HCT116 (cell line): ENCODE measurements around the gene FBXL7. TPM values are rescaled to one million over a fixed set of nuclear protein-coding genes. Genes with fewer than 3 reads are reported as not detected.

Experiments used
- ATAC-seq: fragments of 200-7000 bp; cut with Tn5 transposase; 2 replicates; pipeline ENCODE4 v1.9.1; 2020; ENCODE audit warnings: mild to moderate bottlenecking, moderate library complexity
- BruUV-seq: library from RNA; stranded (reverse); fragments of 400-500 nt; replicated peaks from 2 replicates; lab custom pipeline; 2021; lab: Mats Ljungman, UMichigan
- CTCF ChIA-PET: fragments of 300-600 bp; sonication (Branson Sonifier 250); formaldehyde crosslinking; loops from one replicate; lab custom pipeline; 2021; ENCODE audit warnings: antibody characterized with exemption; lab: Charles Lee
- POLR2A ChIA-PET: fragments of 300-600, 350-600 bp; sonication (Branson Sonifier 250); formaldehyde crosslinking; loops from one replicate; lab custom pipeline; 2021; ENCODE audit warnings: antibody characterized with exemption; lab: Charles Lee
- RAD21 ChIA-PET, 2 experiments: fragments of 300-600 bp; sonication (Branson Sonifier 250); formaldehyde crosslinking; loops; one replicate each; lab custom pipeline; 2023; ENCODE audit warnings: low total read pairs in 2 of 2; ENCODE audit not compliant: uncharacterized antibody in 2 of 2, unreplicated experiment in 2 of 2, low non-redundant PET in 1 of 2; lab: Charles Lee
- DNase-seq: peaks from one replicate; pipeline ENCODE4 v3.0.0-alpha.2; 2010; ENCODE audit warnings: low read depth, low spot score
- H2AFZ ChIP-seq: fragments of 200-600 bp; shearing (Covaris generic), sonication (generic); 2 replicates; pipeline ENCODE4 v1.6.1; 2017; ENCODE audit warnings: low read depth, mixed run types, mixed read lengths, antibody characterized with exemption, low read length; ENCODE audit not compliant: poor library complexity, severe bottlenecking
- H3K27ac ChIP-seq: 2 replicates; pipeline ENCODE4 v1.5.1; 2012; ENCODE audit warnings: low read depth, low read length
- H3K27me3 ChIP-seq: fragments of 200-600 bp; sonication (generic); 2 replicates; pipeline ENCODE4 v1.6.1; 2016; ENCODE audit warnings: mixed run types, low read length, mixed read lengths; ENCODE audit not compliant: insufficient read depth
- H3K36me3 ChIP-seq, 2 experiments: fragments of 200-500 bp in 1 of 2; fragments of 200-600 bp in 1 of 2; sonication (Bioruptor generic) in 1 of 2; sonication (generic) in 1 of 2; 2 replicates each; pipeline versions ENCODE4 v1.5.1 to v1.6.1; 2014 to 2016; ENCODE audit warnings: low read length in 2 of 2, inconsistent platforms in 1 of 2, mixed read lengths in 1 of 2, mixed run types in 1 of 2; ENCODE audit not compliant: insufficient read depth in 2 of 2, control insufficient read depth in 1 of 2
- H3K4me1 ChIP-seq, 2 experiments: fragments of 200-600 bp in 1 of 2; sonication (generic) in 1 of 2; 2 replicates each; pipeline versions ENCODE4 v1.5.1 to v1.6.1; 2012 to 2017; ENCODE audit warnings: low read length in 2 of 2, inconsistent platforms in 1 of 2, mild to moderate bottlenecking in 1 of 2, mixed read lengths in 1 of 2, mixed run types in 1 of 2, moderate library complexity in 1 of 2; ENCODE audit not compliant: insufficient read depth in 2 of 2, control insufficient read depth in 1 of 2
- H3K4me2 ChIP-seq: fragments of 200-600 bp; sonication (generic); 2 replicates; pipeline ENCODE4 v1.6.1; 2017; ENCODE audit warnings: mixed run types, low read length, mixed read lengths
- H3K4me3 ChIP-seq, 2 experiments: fragments of 200-600 bp in 1 of 2; sonication (generic) in 1 of 2; replicated peaks in 1 of 2; 2 replicates each; pipeline ENCODE4 v1.5.1; 2011 to 2016; ENCODE audit warnings: low read length in 2 of 2, control low read depth in 1 of 2, low read depth in 1 of 2, mild to moderate bottlenecking in 1 of 2, mixed read lengths in 1 of 2, mixed run types in 1 of 2
- H3K79me2 ChIP-seq: fragments of 200-600 bp; sonication (generic); 2 replicates; pipeline ENCODE4 v1.6.1; 2017; ENCODE audit warnings: mild to moderate bottlenecking, mixed run types, low read length, moderate library complexity, mixed read lengths; ENCODE audit not compliant: insufficient read depth
- H3K9ac ChIP-seq: fragments of 200-600 bp; sonication (generic); 2 replicates; pipeline ENCODE4 v1.6.1; 2016; ENCODE audit warnings: low read length, mixed read lengths
- H3K9me2 ChIP-seq: fragments of 200-600 bp; sonication (generic), shearing (Covaris generic); 2 replicates; pipeline ENCODE4 v1.6.1; 2017; ENCODE audit warnings: mixed run types, mild to moderate bottlenecking, moderate library complexity; ENCODE audit not compliant: insufficient read depth
- H3K9me3 ChIP-seq, 2 experiments: fragments of 200-500 bp in 1 of 2; fragments of 200-600 bp in 1 of 2; sonication (Bioruptor generic) in 1 of 2; sonication (generic) in 1 of 2; 2 replicates each; pipeline ENCODE4 v1.6.1; 2014 to 2017; ENCODE audit warnings: low read length in 2 of 2, mixed read lengths in 2 of 2, inconsistent platforms in 1 of 2, low read depth in 1 of 2, mild to moderate bottlenecking in 1 of 2, mixed run types in 1 of 2, moderate library complexity in 1 of 2; ENCODE audit not compliant: control insufficient read depth in 1 of 2, insufficient read depth in 1 of 2
- H4K20me1 ChIP-seq: fragments of 200-600 bp; sonication (generic), shearing (Covaris generic); 2 replicates; pipeline ENCODE4 v1.6.1; 2017; ENCODE audit warnings: mixed run types, mild to moderate bottlenecking, moderate library complexity; ENCODE audit not compliant: insufficient read depth
- ATF3 ChIP-seq: IDR thresholded peaks from 2 replicates; pipeline ENCODE4 v1.6.1; 2012
- CBX3 ChIP-seq: IDR thresholded peaks from 2 replicates; pipeline ENCODE4 v1.6.1; 2012; ENCODE audit warnings: low read depth
- CEBPB ChIP-seq: IDR thresholded peaks from 2 replicates; pipeline ENCODE4 v1.6.1; 2012; ENCODE audit warnings: low read depth
- EZH2phosphoT487 ChIP-seq: fragments of 200-600 bp; IDR thresholded peaks from 2 replicates; pipeline ENCODE4 v1.6.1; 2018; ENCODE audit warnings: antibody characterized with exemption, borderline replicate concordance
- FOSL1 ChIP-seq: IDR thresholded peaks from 2 replicates; pipeline ENCODE4 v1.6.1; 2012; ENCODE audit warnings: low read depth
- JUND ChIP-seq: IDR thresholded peaks from 2 replicates; pipeline ENCODE4 v1.6.1; 2012
- MAX ChIP-seq: IDR thresholded peaks from 2 replicates; pipeline ENCODE4 v1.6.1; 2012
- POLR2A ChIP-seq: IDR thresholded peaks from 2 replicates; pipeline ENCODE4 v1.7.0; 2011; ENCODE audit warnings: borderline replicate concordance; ENCODE audit not compliant: insufficient read depth, insufficient read length; ENCODE audit errors: extremely low read depth
- POLR2AphosphoS5 ChIP-seq: IDR thresholded peaks from 2 replicates; pipeline ENCODE4 v1.6.1; 2011; ENCODE audit warnings: mild to moderate bottlenecking, low read depth, low read length, moderate library complexity
- RAD21 ChIP-seq: IDR thresholded peaks from 2 replicates; pipeline ENCODE4 v1.6.1; 2012; ENCODE audit warnings: low read depth, mild to moderate bottlenecking
- REST ChIP-seq: IDR thresholded peaks from 2 replicates; pipeline ENCODE4 v1.6.1; 2012; ENCODE audit warnings: low read depth
- SIN3A ChIP-seq: IDR thresholded peaks from 2 replicates; pipeline ENCODE4 v1.6.1; 2012; ENCODE audit warnings: low read depth
- SRF ChIP-seq: IDR thresholded peaks from 2 replicates; pipeline ENCODE4 v1.6.1; 2012; ENCODE audit warnings: low read depth
- YY1 ChIP-seq: IDR thresholded peaks from 2 replicates; pipeline ENCODE4 v1.6.1; 2011; ENCODE audit warnings: low read length, low read depth, moderate library complexity, mild to moderate bottlenecking; ENCODE audit not compliant: insufficient replicate concordance; ENCODE audit errors: extremely low read depth
- ZBTB33 ChIP-seq: IDR thresholded peaks from 2 replicates; pipeline ENCODE4 v1.6.1; 2011; ENCODE audit warnings: mild to moderate bottlenecking, low read length, moderate library complexity; ENCODE audit not compliant: insufficient replicate concordance; ENCODE audit errors: extremely low read depth
- ZFX ChIP-seq: fragments of 450-650 bp; IDR thresholded peaks from 2 replicates; pipeline ENCODE4 v1.6.1; 2017
- ZNF274 ChIP-seq: fragments of 200-500 bp; sonication (Bioruptor generic); IDR thresholded peaks from 2 replicates; pipeline ENCODE4 v1.6.1; 2014; ENCODE audit warnings: mild to moderate bottlenecking, low read depth, low read length, inconsistent platforms
- intact Hi-C: fragments of 100-400 bp; cut with micrococcal nuclease; formaldehyde crosslinking; loops from 2 replicates; pipeline ENCODE4 v1.10.0; 2022
- total RNA-seq: library from RNA; stranded (reverse); gene quantifications from one replicate; pipeline ENCODE4 v1.2.1, GENCODE V29; 2021; ENCODE audit not compliant: unreplicated experiment
- TF ChIP-seq, protein P1 (sequence below), 3 experiments: fragments of 200-600 bp in 1 of 3; sonication (generic) in 1 of 3; IDR thresholded peaks in 2 of 3; conservative IDR thresholded peaks in 1 of 3; 2 replicates each; pipeline ENCODE4 v1.5.1; 2012 to 2017; ENCODE audit warnings: low read depth in 2 of 3, low read length in 2 of 3, antibody characterized with exemption in 1 of 3, borderline replicate concordance in 1 of 3, control low read depth in 1 of 3, mild to moderate bottlenecking in 1 of 3, mixed read lengths in 1 of 3, mixed run types in 1 of 3, moderate library complexity in 1 of 3; ENCODE audit not compliant: insufficient read depth in 1 of 3

FBXL7 gene
- total RNA-seq, 1 experiment from 2014 or later: 0.05 TPM

DNA sequence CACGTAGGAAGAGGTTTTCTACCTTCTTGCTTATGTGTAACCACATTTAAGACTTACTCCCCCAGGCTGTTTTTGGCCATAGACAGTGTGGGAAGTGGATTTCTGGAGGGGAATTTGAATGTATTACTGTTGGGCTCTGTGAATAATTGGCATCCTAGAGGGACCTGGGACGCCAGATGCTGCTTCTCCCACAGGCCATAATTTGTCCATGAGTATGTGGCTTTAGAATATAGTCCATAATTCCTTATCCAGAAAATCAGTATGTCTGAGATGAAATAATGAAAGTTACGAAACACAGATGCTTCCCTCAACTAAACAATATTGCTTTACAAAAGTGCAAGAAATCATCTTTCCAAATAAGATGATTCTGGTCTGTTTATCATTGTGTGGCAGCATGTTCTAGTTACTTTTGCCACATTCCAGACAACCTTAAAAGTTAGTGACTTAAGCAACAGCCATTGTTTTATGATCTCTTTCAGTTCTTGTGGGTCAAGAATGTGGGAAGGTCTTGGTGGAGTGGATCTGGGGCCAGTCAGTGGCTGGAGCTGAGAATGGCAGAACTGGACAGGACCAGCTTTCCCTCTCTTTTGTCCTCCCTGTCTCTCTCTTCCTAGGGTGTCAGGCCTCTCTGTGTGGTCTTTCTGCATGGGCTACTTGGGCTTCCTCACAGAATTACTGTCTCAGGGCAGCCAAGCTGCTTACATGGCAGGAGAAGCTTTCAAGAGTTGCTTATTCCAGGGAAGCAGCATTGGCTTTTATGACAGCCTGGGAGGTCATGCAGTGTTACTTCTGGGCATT is 79.4 kb downstream of the FBXL7 start:
- Histone ChIP-seq H3K79me2 (no peaks in the 10 kb centered on the region), H3K9ac (no peak overlapping the region), H2AFZ (no peak overlapping the region), H3K9me2 (no peaks in the 10 kb centered on the region), H3K36me3 (no peaks in the 10 kb centered on the region), H4K20me1 (no peaks in the 10 kb centered on the region), H3K27me3 (no peaks in the 10 kb centered on the region), H3K9me3 (peaks cover 18 to 19% of the 10 kb centered on the region in 2 experiments; a peak in 2 of 4 replicates), H3K4me1 (no peaks in the 10 kb centered on the region), H3K4me3 (no peak overlapping the region), H3K27ac (no peak overlapping the region), H3K4me2 (no peak overlapping the region)
- TF ChIP-seq POLR2A (no peak), JUND (no peak), ATF3 (no peak), YY1 (no peak), CBX3 (no peak), FOSL1 (no peak), RAD21 (no peak), SRF (no peak), REST (no peak), ZNF274 (no peak), MAX (no peak), POLR2AphosphoS5 (no peak), SIN3A (no peak), ZFX (no peak), EZH2phosphoT487 (no peak), ZBTB33 (no peak), CEBPB (no peak)
- TF ChIP-seq, protein P1, sequence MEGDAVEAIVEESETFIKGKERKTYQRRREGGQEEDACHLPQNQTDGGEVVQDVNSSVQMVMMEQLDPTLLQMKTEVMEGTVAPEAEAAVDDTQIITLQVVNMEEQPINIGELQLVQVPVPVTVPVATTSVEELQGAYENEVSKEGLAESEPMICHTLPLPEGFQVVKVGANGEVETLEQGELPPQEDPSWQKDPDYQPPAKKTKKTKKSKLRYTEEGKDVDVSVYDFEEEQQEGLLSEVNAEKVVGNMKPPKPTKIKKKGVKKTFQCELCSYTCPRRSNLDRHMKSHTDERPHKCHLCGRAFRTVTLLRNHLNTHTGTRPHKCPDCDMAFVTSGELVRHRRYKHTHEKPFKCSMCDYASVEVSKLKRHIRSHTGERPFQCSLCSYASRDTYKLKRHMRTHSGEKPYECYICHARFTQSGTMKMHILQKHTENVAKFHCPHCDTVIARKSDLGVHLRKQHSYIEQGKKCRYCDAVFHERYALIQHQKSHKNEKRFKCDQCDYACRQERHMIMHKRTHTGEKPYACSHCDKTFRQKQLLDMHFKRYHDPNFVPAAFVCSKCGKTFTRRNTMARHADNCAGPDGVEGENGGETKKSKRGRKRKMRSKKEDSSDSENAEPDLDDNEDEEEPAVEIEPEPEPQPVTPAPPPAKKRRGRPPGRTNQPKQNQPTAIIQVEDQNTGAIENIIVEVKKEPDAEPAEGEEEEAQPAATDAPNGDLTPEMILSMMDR (IDR thresholded peaks at IDR 0.05 in 2 of 3, conservative IDR thresholded peaks at IDR 0.05 in 1 of 3; ENCODE audit: borderline replicate concordance in 1 of 3, insufficient read depth in 1 of 3, low read depth in 2 of 3, low read length in 2 of 3): no peak
- POLR2A ChIA-PET: no interaction called here
- ATAC-seq (no peak), DNase-seq (no peak)
- CTCF ChIA-PET: no interaction called here
- RAD21 ChIA-PET: no interaction called here
- intact Hi-C loops: no loop called here
- no TSS peak for BruUV-seq
